Measurements from ENCODE around the gene MAEA.

The MAEA gene

DNA sequence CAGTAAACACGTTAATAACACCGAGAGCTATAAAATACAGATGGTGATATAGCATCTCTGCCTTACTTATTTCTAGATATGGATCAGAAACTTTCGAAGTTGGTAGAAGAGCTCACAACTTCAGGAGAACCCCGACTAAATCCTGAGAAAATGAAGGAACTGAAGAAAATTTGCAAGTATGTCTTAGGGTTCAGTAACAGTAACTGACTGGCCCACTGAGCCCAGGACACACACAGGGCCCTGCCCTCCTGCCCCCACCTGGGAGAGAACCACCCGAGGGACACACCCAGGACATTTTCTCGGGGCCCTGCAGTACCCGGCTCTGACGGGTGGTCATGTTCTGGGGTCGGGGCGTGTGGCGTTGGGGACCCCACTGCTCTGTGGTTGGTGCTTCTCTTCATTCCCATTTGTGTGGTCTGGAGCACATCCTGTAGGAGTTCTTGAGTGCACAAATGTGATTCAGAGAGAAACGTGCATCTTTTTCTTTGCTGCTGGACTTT, 58.4 kb downstream of the MAEA start:
- TF ChIP-seq, protein P1, sequence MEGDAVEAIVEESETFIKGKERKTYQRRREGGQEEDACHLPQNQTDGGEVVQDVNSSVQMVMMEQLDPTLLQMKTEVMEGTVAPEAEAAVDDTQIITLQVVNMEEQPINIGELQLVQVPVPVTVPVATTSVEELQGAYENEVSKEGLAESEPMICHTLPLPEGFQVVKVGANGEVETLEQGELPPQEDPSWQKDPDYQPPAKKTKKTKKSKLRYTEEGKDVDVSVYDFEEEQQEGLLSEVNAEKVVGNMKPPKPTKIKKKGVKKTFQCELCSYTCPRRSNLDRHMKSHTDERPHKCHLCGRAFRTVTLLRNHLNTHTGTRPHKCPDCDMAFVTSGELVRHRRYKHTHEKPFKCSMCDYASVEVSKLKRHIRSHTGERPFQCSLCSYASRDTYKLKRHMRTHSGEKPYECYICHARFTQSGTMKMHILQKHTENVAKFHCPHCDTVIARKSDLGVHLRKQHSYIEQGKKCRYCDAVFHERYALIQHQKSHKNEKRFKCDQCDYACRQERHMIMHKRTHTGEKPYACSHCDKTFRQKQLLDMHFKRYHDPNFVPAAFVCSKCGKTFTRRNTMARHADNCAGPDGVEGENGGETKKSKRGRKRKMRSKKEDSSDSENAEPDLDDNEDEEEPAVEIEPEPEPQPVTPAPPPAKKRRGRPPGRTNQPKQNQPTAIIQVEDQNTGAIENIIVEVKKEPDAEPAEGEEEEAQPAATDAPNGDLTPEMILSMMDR (IDR thresholded peaks at IDR 0.05; ENCODE audit: extremely low read depth, insufficient read depth, missing control alignments), result no peak
- in situ Hi-C loops (cut with MboI; ENCODE audit: low pct_unique_long_range_greater_than_20kb, low sequenced_read_pairs, unreplicated experiment), result no loop called here
- no peak for DNase-seq (ENCODE audit: low spot score)

DNA sequence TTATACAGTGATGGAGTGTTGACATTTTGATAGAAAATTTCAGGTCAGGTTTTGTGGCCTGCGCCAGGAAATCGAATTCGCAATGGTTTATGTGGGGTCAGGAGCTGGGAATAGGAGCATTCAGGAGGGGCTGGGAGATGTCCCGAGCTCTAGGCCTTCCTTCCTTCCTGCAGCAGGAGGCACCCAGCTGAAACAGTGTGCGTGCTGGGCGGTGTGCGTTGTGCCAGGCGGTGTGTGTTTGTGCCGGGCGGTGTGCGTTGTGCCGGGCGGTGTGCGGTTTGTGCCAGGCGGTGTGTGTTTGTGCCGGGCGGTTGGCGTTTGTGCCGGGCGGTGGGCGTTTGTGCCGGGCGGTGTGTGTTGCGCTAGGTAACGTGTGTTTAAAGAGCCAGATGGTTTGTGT, 59.1 kb downstream of the MAEA start:
- TF ChIP-seq, protein P1 (IDR thresholded peaks at IDR 0.05; ENCODE audit: extremely low read depth, insufficient read depth, missing control alignments), result no peak
- DNase-seq (ENCODE audit: low spot score), result no peak
- in situ Hi-C loops (cut with MboI; ENCODE audit: low pct_unique_long_range_greater_than_20kb, low sequenced_read_pairs, unreplicated experiment), result no loop called here

DNA sequence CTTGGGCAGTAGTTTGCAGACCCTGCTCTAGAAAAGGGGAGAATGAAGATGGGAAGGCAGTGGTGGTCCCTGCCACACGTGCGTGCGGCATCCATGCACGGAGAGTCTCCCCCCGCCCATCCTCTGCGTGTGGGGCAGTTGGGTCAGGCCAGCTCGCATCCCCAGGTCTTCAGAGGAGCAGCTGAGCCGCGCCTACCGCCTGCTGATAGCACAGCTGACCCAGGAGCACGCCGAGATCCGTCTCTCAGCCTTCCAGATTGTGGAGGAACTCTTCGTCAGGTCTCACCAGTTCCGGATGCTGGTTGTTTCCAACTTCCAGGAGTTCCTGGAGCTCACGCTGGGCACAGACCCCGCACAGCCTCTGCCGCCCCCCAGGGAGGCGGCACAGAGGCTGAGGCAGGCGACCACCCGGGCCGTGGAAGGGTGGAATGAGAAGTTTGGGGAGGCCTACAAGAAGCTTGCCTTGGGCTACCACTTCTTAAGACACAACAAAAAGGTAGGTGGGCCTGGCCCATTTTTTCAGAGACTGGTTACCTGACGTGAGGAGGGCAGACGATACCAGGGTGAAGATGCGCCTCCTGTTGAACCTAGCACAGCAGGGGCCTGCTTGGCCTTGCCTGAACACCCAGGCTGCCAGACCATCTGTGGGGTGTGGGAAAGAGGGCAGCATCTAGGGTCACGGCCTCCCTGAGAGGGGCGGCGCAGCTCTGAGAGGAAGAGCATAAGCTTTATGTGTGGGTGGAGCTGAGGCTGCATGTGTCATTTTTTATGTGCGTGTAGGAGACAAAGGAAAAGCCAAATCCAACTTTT, 59.9 kb downstream of the MAEA start:
- in situ Hi-C loops (cut with MboI; ENCODE audit: low pct_unique_long_range_greater_than_20kb, low sequenced_read_pairs, unreplicated experiment), result loop anchor here (10.0 kb wide), 1 partner anchor 215 kb away; no protein-coding TSS in a partner anchor
- DNase-seq (ENCODE audit: low spot score), result no peak
- TF ChIP-seq, protein P1 (IDR thresholded peaks at IDR 0.05; ENCODE audit: extremely low read depth, insufficient read depth, missing control alignments), result no peak

DNA sequence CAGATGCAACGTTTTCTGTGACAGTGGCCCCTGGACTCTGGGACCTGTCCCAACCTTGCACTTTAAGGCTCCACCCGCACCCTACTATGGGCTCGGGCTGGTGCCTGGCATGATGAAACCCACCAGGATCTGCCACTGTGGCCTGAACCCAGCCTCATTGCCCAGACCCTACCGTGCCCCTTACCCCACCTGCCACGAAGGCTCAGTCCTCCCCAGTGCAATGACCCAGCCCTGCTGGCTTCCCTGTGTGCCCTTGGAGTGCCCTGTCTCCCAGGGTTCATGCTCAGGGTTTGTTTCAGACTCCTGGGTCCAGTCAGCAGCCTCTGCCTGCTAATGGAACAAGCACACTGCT, 60.5 kb downstream of the MAEA start:
- TF ChIP-seq, protein P1 (IDR thresholded peaks at IDR 0.05; ENCODE audit: extremely low read depth, insufficient read depth, missing control alignments), result no peak
- in situ Hi-C loops (cut with MboI; ENCODE audit: low pct_unique_long_range_greater_than_20kb, low sequenced_read_pairs, unreplicated experiment), result loop anchor here (10.0 kb wide), 1 partner anchor 215 kb away; no protein-coding TSS in a partner anchor
- DNase-seq (ENCODE audit: low spot score), result no peak

DNA sequence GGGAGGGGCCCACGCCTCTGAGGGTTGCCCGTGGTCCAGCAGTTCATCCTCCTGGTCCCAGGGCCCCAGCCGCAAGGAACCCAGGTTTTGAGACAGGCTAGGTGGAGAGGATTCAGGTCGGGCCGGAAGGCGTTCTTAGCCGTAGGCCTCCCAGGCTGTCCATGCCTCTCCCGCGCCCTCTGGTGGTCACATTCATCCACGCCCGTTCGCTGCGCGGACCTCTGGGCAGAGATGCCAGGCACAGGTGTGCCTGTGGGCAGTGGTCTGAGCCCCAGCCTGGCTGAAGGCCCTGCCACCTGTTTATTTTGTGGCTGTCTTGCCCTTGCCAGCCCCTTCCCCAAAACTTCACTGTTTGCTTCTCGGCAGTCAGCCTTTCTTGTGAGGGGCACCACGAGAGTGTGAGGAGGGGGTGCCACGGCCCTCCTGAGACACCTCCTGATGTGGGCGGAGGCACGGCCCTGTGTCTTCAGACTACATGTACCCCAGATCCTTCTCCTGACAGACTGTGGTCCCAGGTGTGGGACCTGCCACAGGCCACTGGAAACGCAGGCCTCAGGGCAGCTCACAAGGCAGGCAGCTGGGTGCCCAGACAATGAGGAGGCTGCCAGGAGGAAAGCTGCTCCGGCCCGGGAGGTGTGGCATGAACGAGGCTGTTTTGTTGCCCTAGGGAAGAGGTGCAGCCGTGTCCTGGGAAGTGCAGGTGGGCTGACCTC, 62.3 kb downstream of the MAEA start:
- DNase-seq (ENCODE audit: low spot score), result peak; percentile 83
- in situ Hi-C loops (cut with MboI; ENCODE audit: low pct_unique_long_range_greater_than_20kb, low sequenced_read_pairs, unreplicated experiment), result loop anchor here (10.0 kb wide), 1 partner anchor 217 kb away; no protein-coding TSS in a partner anchor
- TF ChIP-seq, protein P1 (IDR thresholded peaks at IDR 0.05; ENCODE audit: extremely low read depth, insufficient read depth, missing control alignments), result peak; percentile 89

DNA sequence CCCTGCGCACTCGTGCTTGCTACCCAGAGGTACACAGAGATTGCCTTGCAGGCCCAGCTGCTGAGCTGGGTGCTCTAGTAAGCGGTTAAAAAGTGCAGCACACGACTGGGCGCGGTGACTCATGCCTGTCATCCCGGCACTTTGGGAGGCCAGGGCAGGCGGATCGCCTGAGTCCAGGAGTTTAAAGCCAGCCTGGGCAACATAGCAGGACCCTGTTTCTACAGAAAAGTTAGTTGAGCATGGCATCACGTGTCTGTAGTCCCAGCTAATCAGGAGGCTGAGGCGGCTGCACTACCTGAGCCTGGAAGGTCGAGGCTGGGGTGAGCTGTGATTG, 62.8 kb downstream of the MAEA start:
- TF ChIP-seq, protein P1 (IDR thresholded peaks at IDR 0.05; ENCODE audit: extremely low read depth, insufficient read depth, missing control alignments), result no peak
- DNase-seq (ENCODE audit: low spot score), result no peak
- in situ Hi-C loops (cut with MboI; ENCODE audit: low pct_unique_long_range_greater_than_20kb, low sequenced_read_pairs, unreplicated experiment), result loop anchor here (10.0 kb wide), 1 partner anchor 218 kb away; no protein-coding TSS in a partner anchor

Measured in GM13977 (cell line).